Stimulated activated effector memory CD8-positive, alpha-beta T cell treated with anti-CD3 and anti-CD28 coated beads, Interleukin-12 subunit alpha, Interleukin-12 subunit beta, amount 100 ng/mL, for 72 hours (primary cell): ENCODE measurements around the gene STK32C.
"Not testable (repeated sequence)": the region's sequence is repeated elsewhere in the genome, so short reads cannot be mapped to it uniquely, and the experiment has no call there.

ENCODE experiments used
- ATAC-seq: fragments of 150-1000 bp; cut with Tn5 transposase; 2 replicates; pipeline ENCODE4 v1.10.0; 2021
- DNase-seq, 2 donors: peaks; one replicate each; pipeline ENCODE4 v3.0.0; 2021 to 2022; ENCODE audit warnings: low spot score in 2 of 2
- H3K27ac Mint-ChIP-seq: one replicate; pipeline ENCODE4 v1.8.0; 2022; ENCODE audit warnings: mild to moderate bottlenecking, mixed read lengths
- H3K36me3 Mint-ChIP-seq: one replicate; pipeline ENCODE4 v1.8.0; 2022; ENCODE audit warnings: mild to moderate bottlenecking, mixed read lengths
- H3K4me1 Mint-ChIP-seq: one replicate; pipeline ENCODE4 v1.8.0; 2022; ENCODE audit warnings: mixed read lengths
- H3K4me3 Mint-ChIP-seq: one replicate; pipeline ENCODE4 v1.8.0; 2022; ENCODE audit warnings: mild to moderate bottlenecking, mixed read lengths
- H3K9me3 Mint-ChIP-seq: one replicate; pipeline ENCODE4 v1.8.0; 2022; ENCODE audit warnings: mixed read lengths

Gene STK32C

DNA sequence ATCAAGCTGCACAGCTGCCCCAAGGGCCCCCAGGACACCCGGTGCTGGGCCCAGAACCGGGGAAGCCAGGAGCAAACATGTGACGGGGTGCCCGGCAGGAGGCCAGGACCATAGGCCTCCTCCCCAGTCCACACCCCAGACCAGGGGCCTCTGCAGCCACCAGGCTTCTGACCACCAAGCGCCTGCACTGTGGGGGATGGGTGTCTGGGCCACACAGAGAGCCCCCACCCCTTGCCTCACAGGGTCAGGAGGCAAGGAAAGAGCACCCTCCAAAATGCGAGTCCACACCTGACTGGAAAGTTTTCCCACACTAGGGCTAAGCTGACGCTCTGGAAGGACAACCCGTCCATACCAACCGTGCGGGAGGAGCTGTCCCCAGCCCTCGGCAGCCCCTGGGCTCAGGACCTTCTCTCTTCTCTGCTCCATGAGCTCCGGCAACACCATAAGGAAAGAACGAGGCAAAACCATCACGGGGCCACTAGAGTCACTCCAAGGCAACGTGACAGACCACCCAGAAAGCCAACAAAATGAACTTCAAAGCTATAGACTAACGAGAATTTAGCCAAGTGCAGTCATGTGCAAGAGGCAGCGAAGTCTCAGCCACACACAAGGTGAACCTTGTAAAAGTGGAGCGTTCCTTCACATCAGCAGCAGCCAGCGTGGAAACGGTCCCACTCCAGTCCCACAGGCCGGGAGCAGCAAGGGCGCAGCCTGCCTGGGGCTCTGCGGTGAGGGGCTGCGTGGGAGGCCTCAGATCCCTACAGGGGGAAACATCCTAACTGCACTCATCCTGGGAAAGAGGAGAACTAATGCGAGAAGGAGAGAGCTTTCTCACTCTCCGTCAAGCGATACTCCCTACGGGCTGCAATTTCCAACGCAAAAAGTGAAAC, 5.1 kb downstream of the STK32C start:
- H3K9me3 Mint-ChIP-seq: no peaks in the 10 kb centered on the region
- DNase-seq (no peak), ATAC-seq (no peak)
- peaks cover 20% of the 10 kb centered on the region for H3K4me1 Mint-ChIP-seq
- no peak overlapping the region for H3K4me3 Mint-ChIP-seq
- H3K36me3 Mint-ChIP-seq: no peaks in the 10 kb centered on the region
- H3K27ac Mint-ChIP-seq: no peak overlapping the region

DNA sequence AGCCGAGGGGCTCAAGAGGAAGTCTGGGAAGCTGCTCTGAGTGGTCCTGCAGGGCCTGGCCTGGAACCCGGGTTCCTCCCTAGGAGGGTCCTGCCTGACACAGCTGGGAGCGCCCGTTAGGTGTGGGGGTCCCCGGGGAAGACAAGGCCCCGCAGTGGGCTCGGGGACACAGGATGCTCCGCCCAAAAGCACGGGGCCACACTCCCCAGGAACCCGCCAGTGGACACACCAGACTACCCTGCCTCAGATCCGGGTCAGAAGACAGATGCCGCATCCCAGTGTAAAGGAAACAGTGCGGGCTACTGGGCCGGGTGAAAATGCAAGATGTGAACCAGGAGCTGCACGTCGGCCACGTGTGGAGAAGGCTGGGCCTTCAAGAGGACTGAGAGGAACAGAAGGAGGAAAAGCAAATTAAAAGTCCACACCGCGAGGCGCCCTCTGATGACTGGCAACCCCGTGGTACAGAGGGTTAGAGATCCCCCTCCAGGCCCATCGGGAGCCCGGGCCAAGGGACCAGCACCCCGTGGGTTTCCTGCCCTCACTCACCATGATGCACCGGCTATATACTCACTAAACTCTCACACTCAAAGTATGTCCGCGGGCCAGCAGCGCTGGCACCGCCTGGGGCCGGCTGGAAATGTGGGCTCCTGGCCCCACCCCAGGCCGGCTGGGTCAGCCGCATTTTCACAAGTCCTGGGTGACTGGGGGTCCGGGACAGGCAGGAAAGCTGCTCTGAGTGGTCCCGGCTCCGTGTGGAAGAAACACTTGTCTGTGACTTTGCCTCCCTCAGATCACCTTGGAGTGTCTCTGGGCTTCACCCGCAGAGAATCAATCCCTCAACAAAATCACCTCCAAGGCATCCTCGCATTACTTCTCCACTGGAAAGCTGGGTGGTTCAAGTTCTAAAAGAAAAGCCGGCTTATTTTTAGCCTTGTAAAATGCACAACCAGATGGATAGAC, 6.1 kb downstream of the STK32C start:
- no peak overlapping the region for H3K27ac Mint-ChIP-seq
- peaks cover 15% of the 10 kb centered on the region for H3K4me1 Mint-ChIP-seq
- no peak overlapping the region for H3K4me3 Mint-ChIP-seq
- no peaks in the 10 kb centered on the region for H3K9me3 Mint-ChIP-seq
- no peak for DNase-seq
- ATAC-seq: no peak
- H3K36me3 Mint-ChIP-seq: no peaks in the 10 kb centered on the region

DNA sequence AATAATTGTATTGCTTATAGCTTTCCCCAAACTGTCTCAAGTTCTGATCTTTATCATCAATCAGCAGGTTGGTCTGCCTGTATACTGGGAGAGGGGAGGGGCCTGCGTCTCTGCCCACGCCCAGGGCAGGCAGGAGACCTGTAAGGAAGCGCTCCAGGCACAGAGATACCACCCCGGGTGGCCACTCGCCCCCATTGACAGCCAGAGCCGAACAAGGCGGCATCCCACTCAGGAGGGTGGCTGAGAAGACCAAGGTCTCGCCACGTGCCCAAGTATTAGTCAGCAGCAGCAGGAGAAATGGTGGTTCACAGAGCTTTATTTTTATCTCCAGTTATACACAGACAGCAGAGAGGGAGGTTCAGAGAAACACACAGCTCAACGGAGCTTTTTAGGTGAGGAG, 7.2 kb downstream of the STK32C start:
- H3K4me3 Mint-ChIP-seq: no peak overlapping the region
- no peaks in the 10 kb centered on the region for H3K36me3 Mint-ChIP-seq
- ATAC-seq: no peak
- no peaks in the 10 kb centered on the region for H3K9me3 Mint-ChIP-seq
- H3K4me1 Mint-ChIP-seq: peaks cover 6% of the 10 kb centered on the region
- no peak for DNase-seq
- H3K27ac Mint-ChIP-seq: no peak overlapping the region

DNA sequence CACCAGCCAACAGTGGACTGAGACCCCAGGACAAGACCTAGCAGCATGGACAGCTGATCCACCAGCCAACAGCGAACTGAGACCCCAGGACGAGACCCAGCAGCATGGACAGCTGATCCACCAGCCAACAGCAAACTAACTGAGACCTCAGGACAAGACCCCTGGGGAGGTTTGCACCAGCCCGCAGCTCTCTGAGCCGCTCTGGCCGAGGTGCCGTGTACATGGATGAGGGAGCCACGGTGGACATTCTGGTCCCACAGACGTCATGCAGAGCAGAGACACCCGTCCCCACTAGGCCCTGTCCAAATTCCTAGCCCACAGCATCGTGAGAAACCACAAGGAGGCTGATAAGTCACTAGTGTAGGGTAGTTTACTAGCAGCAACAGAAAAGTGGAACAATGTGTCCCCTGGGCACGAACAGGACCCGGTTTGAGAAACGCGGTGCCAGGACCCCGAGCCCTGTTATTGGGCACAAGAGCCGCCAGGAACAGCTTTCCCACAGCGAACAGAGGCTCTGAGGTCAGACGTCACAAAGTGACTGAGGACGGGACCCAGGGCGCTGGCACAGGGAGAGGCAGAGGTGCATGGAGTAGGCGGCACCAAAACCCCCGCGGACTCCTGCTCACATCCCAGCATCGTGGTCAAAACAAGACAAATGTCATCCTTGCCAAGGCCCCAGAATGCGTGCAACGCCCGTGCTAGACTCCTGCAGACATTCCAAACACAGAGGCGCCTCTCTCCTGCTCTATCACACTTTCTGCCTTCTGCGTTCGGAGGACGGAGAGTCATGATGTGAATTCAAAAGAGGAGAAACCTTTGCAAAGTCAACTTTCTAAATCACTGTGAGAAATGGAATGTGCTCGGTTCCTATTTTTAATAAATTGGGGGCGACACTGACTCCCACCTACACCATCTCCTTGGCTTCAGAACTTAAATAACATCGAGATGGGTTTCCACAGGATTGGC, 8.1 kb downstream of the STK32C start:
- no peaks in the 10 kb centered on the region for H3K9me3 Mint-ChIP-seq
- H3K4me3 Mint-ChIP-seq: no peak overlapping the region
- no peak overlapping the region for H3K27ac Mint-ChIP-seq
- H3K36me3 Mint-ChIP-seq: no peaks in the 10 kb centered on the region
- peaks cover 5% of the 10 kb centered on the region for H3K4me1 Mint-ChIP-seq
- DNase-seq: no peak
- no peak for ATAC-seq

DNA sequence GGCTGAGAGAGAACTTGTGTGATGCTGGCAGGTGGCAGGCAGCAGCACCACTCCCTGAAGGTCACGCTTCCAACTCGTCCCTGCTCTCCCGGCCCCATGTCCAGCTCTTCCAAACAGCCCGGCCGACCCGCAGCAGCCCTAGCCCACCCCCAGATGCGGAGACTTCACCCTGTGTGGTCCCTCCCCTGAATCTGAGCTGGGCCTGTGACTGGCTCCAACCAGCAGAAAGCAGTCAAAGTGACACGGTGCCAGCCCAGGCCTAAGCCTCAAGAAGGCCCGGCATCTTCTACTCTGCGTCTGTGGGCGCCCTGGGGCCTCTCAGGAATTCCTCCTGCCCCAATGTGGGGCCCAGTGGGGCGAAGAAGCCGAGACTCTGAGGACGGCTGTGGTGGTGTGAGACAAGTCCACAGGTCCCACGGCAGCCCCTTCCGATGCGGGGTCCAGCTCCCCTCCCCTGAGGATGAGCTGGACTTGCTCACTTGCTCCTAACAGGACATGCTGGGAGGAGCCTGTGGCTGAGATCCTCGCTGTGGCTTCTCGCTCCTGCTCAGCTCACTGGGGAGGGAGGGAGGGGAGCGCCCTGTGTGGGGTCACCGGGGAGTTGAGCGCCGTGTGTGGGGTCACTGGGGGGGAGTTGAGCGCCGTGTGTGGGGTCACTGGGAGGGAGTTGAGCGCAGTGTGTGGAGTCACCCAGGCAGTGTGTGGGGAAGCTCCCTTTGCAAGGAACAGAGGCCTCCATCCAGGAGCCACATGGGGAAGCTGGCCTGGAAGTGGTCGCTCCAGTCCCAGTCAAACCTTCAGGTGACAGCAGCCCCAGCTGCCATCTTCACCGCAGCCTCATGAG, 9.5 kb downstream of the STK32C start:
- Mint-ChIP-seq H3K4me1 (peaks cover 5% of the 10 kb centered on the region), H3K9me3 (no peaks in the 10 kb centered on the region), H3K27ac (no peak overlapping the region), H3K36me3 (no peaks in the 10 kb centered on the region), H3K4me3 (no peak overlapping the region)
- DNase-seq: no peak
- no peak for ATAC-seq

DNA sequence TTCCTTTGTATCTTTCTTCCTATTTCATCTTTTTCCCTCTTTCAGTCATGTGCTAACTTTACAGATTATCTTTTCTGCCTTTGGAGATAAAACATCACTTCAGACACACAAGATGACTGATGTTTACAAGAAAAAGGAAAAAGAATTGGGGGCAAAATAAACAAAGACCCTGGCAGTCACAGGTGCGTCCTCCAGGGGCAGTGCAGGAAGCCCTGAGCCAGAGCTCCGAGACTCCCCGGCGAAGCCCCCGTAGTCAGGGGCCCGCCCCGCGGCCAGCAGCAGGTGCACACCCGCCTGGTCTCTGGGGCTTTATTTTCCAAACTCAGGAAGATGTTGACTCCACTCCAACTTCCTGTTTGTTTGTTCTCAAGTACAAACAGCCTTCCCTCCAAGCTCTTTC, 10.2 kb downstream of the STK32C start:
- H3K4me1 Mint-ChIP-seq: peaks cover 5% of the 10 kb centered on the region
- no peaks in the 10 kb centered on the region for H3K9me3 Mint-ChIP-seq
- H3K4me3 Mint-ChIP-seq: no peak overlapping the region
- H3K27ac Mint-ChIP-seq: no peak overlapping the region
- no peaks in the 10 kb centered on the region for H3K36me3 Mint-ChIP-seq
- ATAC-seq (no peak), DNase-seq (no peak)

DNA sequence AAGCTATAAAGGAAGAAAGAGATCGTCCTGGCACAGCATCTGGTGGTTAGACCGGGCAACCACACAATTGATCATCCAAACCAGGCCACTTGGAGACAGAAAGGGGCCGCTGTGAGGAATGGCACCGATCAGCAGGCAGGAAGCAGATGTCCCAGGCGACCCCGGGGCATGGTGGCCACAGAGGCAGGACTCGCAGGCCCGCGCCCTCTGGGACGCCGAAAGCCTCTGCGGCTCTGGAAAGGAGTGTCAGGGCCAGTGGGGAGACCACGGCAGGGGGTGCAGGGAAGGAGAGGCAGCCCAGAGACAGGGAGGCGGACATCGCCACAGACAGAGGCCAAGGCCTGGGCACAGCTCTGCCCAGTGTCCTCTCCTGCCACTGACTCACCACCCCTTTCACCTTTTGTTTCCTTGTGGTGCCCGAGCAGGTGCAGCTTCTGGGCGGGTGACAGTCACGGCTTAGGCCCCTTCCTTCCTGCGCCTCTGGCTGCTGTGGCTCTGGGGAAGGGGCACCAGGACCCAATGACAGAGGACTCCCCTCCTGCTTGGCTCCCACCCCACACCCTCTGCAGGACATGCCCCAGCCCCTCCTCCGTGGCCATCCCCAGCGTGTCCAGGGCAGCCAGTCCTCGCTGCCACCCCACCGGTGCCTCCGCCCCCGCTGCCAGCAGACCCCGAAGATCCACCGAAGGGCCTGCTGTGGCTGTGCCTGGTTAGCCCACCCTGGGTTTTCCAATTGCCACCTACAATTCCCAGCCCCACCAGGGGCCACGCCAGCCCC, 10.9 kb downstream of the STK32C start:
- Mint-ChIP-seq H3K27ac (no peak overlapping the region), H3K4me3 (no peak overlapping the region), H3K36me3 (no peaks in the 10 kb centered on the region), H3K9me3 (no peaks in the 10 kb centered on the region), H3K4me1 (peaks cover 5% of the 10 kb centered on the region)
- no peak for DNase-seq
- ATAC-seq: no peak

DNA sequence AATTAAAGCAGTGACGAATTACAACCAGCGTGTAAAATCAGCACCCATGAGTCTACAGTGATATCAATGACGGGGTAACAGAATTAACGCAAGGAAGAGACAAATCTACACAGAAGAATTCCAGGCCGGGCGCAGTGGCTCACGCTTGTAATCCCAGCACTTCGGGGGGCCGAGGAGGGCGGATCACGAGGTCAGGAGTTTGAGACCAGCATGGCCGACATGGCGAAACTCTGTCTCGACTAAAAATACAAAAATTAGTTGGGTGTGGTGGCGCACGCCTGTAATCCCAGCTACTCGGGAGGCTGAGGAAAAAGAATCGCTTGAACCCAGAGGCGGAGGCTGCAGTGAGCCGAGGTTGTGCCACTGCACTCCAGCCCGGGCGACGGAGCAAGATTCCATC, 12.3 kb downstream of the STK32C start:
- not testable (repeated sequence) for H3K4me3 Mint-ChIP-seq, H3K9me3 Mint-ChIP-seq, H3K36me3 Mint-ChIP-seq, H3K4me1 Mint-ChIP-seq, H3K27ac Mint-ChIP-seq, DNase-seq, ATAC-seq

DNA sequence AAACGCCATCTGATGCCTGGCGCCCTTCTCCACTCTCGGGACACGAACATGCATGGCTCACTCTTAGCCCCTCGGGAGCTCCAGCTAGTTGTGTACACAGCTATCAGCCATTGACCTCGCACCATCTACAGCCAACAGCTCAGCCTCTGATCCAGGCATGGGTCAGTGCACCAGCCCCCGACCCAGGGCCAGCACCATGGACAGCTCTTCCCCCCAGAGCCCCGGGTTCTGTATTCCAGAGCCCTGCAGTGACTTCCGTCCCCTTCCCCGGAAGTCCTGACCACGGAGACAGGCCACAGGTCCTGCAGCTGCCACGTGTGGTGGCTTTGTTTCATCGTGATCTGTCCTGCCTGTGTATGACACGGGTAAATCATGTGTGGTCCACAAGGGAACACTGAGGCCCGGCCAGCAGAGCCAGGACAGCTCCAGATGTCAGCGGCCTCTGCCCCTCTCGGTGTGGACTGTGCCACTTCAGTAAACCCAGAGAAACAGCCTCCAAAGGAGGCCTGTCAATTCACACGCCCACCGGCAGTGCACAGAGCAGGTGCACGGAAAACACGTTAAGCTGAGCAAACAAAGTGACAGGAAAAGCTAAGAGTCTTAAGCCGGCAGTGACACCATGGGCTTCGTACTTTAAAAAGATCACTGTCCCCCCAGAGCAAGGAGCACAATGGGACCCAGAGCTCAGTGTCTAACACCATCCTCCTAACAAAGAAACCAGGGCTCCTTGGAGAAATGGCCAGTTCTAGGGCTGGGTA, 13.0 kb downstream of the STK32C start:
- peaks cover under 1% of the 10 kb centered on the region for H3K4me1 Mint-ChIP-seq
- DNase-seq (no peak), ATAC-seq (no peak)
- H3K4me3 Mint-ChIP-seq: no peak overlapping the region
- H3K27ac Mint-ChIP-seq: no peak overlapping the region
- no peaks in the 10 kb centered on the region for H3K9me3 Mint-ChIP-seq
- H3K36me3 Mint-ChIP-seq: no peaks in the 10 kb centered on the region

DNA sequence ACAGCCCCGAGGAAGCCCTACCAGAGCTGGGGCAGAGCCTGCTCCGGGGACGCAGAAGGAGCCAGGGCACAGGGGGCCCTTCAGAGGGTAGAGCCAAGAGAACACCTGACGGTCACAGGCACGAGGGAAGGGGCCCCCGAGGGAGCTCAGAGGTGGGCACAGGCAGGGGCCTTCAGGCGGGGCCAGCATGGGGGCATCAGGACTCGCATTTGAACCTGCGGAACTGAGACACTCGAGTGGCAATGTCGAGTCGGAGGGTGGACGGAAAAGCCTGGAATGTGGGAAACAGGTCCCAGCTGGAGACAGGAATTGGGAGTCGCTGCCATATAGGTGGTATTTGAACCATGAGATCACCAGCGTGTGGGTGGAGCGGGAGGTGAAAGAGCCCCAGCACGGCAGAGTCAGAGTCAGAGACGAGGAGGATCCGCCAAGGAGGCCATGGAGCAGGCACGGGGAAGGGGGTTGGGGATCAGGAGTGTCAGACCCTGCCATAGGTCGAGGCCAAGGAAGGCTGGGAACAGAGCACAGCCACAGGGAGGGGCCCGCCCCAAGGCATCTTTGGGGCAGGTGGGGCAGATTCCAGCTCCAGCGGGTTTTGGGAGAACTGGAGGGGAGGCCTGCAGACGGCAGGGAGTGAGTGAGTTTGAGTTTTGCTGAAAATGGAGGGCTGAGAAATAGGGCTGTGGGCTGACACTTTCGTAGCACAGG, 13.8 kb downstream of the STK32C start:
- no peaks in the 10 kb centered on the region for H3K4me1 Mint-ChIP-seq
- no peak for DNase-seq
- no peaks in the 10 kb centered on the region for H3K36me3 Mint-ChIP-seq
- no peaks in the 10 kb centered on the region for H3K9me3 Mint-ChIP-seq
- no peak overlapping the region for H3K27ac Mint-ChIP-seq
- no peak for ATAC-seq
- H3K4me3 Mint-ChIP-seq: no peak overlapping the region

DNA sequence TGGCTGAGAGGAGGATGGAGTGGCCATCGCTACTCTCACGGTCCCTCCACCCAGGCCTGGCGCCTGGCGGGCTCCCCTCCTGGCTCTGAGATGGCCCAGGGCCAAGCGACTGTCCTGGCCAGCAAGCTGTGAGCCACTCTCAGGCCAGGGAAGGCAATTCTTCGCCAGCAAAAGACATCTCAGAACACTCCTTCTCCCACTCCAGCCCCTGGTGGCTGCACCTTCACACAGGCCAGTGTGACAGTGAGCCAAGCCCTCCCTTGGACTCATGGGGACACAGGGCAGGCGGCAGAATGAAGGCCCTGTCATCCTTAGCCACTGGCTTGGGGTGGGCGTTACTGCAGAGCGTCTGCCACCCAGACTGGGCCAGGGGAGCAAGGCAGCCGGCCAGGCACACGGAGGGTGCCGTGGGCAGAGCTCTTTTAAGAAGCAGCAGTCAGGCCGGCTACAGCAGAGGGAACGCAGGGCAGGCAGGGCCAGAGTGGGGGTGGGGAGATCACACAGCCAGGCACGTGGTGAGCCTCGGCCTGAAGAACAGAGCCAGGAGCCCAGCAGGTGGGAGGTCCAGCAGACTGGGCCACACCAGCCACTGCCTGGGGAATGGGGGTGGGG, 14.4 kb downstream of the STK32C start:
- no peak for ATAC-seq
- no peak overlapping the region for H3K4me3 Mint-ChIP-seq
- H3K27ac Mint-ChIP-seq: no peak overlapping the region
- no peak for DNase-seq
- no peaks in the 10 kb centered on the region for H3K4me1 Mint-ChIP-seq
- no peaks in the 10 kb centered on the region for H3K36me3 Mint-ChIP-seq
- no peaks in the 10 kb centered on the region for H3K9me3 Mint-ChIP-seq
